ENCODE data around the gene LMO1. TPM values are rescaled to one million over a fixed set of nuclear protein-coding genes. Genes with fewer than 3 reads are reported as not detected.
A peak's percentile ranks its signal among the peaks of the same experiment; 100 is the strongest.

Gene LMO1
- total and polyA plus RNA-seq, 12 donors, result 0.22 to 2.5 (median 1.2) TPM; not detected in 6

- H3K4me3 ChIP-seq, result no peak overlapping the region
- no peaks in the 10 kb centered on the region for H3K27me3 ChIP-seq
- no peak overlapping the region for H3K27ac ChIP-seq
- H3K9me3 ChIP-seq (replicated peaks in 1 of 3), result no peaks in the 10 kb centered on the region
- TF ChIP-seq POLR2A (IDR thresholded peaks at IDR 0.05) (no peak), CTCF (IDR thresholded peaks at IDR 0.05) (no peak)
- no peaks in the 10 kb centered on the region for H3K4me1 ChIP-seq (replicated peaks in 1 of 2)
- intact Hi-C loops (cut with DNase I), result no loop called here
- WGBS, 4 donors, result 91 to 99% (median 94%) methylated on average over 8 of the region's 8 CpGs
- DNase-seq, result peak in 2 of 7 donors; percentile 5 to 23
- H3K36me3 ChIP-seq (replicated peaks in 1 of 2), result no peaks in the 10 kb centered on the region
Observed at GRCh38 chr11:8290081-8290810, 26.6 kb upstream of the LMO1 start.

- 71 to 82% (median 78%) methylated on average over 3 of the region's 3 CpGs for WGBS, 4 donors
Observed at GRCh38 chr11:8289492-8289918, 25.8 kb upstream of the LMO1 start.

DNA sequence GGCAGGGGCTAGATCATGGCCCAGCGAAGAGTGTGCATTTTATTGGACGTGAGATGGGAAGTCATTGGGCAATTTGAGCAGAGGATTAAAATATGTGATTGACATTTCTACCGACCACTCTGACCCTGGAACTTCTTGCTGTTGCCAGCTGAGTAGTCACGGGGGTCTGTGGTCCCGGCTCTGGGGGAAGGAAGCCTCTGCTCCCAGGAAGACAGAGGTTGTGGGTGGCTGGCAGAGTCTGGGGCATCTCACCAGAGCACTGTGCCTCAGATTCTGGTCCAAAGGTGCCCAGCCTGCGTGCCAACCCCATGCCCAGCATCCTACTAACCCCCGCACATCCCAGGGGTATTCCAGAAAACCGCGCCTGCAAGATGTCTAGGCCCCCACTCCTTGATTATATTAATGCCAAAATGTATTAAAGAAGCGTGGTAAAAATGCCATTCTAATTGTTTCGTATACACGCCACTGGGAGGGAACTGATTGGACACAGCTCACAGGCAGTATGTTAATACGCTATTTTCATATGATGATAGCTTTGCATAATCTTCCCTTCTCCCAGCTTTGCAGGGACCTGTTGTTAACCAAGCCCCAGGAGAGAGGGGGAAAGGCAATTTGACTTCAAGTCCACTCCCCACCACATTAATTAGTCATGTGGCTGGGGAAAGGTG, 25.3 kb upstream of the LMO1 start:
- DNase-seq, result peak in 1 of 7 donors; percentile 2
- Histone ChIP-seq H3K27me3 (no peaks in the 10 kb centered on the region), H3K4me1 (replicated peaks in 1 of 2) (no peaks in the 10 kb centered on the region), H3K4me3 (no peak overlapping the region), H3K9me3 (replicated peaks in 1 of 3) (no peaks in the 10 kb centered on the region), H3K27ac (no peak overlapping the region), H3K36me3 (replicated peaks in 1 of 2) (no peaks in the 10 kb centered on the region)
- WGBS, 4 donors, result 83 to 87% (median 85%) methylated on average over 13 of the region's 13 CpGs
- intact Hi-C loops (cut with DNase I), result no loop called here
- no peak for TF ChIP-seq POLR2A (IDR thresholded peaks at IDR 0.05)
- no peak for TF ChIP-seq CTCF (IDR thresholded peaks at IDR 0.05)

More at GRCh38 chr11:8289492-8289918, 25.8 kb upstream of the LMO1 start:
- no peaks in the 10 kb centered on the region for H3K4me1 ChIP-seq (replicated peaks in 1 of 2)
- H3K9me3 ChIP-seq (replicated peaks in 1 of 3), result no peaks in the 10 kb centered on the region
- no peak overlapping the region for H3K4me3 ChIP-seq
- no peaks in the 10 kb centered on the region for H3K27me3 ChIP-seq
- H3K27ac ChIP-seq, result no peak overlapping the region
- H3K36me3 ChIP-seq (replicated peaks in 1 of 2), result no peaks in the 10 kb centered on the region
- intact Hi-C loops (cut with DNase I), result no loop called here
- peak in 1 of 7 donors; percentile 2 for DNase-seq
- TF ChIP-seq CTCF (IDR thresholded peaks at IDR 0.05) (no peak), POLR2A (IDR thresholded peaks at IDR 0.05) (no peak)

GRCh38 chr11:8288166-8288772, 24.6 kb upstream of the LMO1 start:
- Histone ChIP-seq H3K9me3 (replicated peaks in 1 of 3) (no peaks in the 10 kb centered on the region), H3K27me3 (no peaks in the 10 kb centered on the region), H3K36me3 (replicated peaks in 1 of 2) (no peaks in the 10 kb centered on the region), H3K4me1 (replicated peaks in 1 of 2) (peaks cover 0 to 6% of the 10 kb centered on the region in 2 donors), H3K4me3 (no peak overlapping the region), H3K27ac (no peak overlapping the region)
- DNase-seq, result no peak
- 61 to 89% (median 64%) methylated on average over 2 to 3 of the region's 3 CpGs for WGBS, 4 donors
- TF ChIP-seq CTCF (IDR thresholded peaks at IDR 0.05), result no peak
- intact Hi-C loops (cut with DNase I), result no loop called here
